ENCODE measurements around the gene PHLPP1.

PHLPP1 gene

GRCh38 chr18:62741118-62741566, 25.8 kb downstream of the PHLPP1 start:
- in situ Hi-C loops (cut with MboI; ENCODE audit: low pct_unique_long_range_greater_than_20kb, low sequenced_read_pairs, unreplicated experiment) = no loop called here
- DNase-seq (ENCODE audit: low spot score) = no peak
- TF ChIP-seq CTCF (IDR thresholded peaks at IDR 0.05; ENCODE audit: extremely low read depth, insufficient read depth, missing control alignments) = no peak

GRCh38 chr18:62741584-62741983, 26.2 kb downstream of the PHLPP1 start:
- no peak for DNase-seq (ENCODE audit: low spot score)
- in situ Hi-C loops (cut with MboI; ENCODE audit: low pct_unique_long_range_greater_than_20kb, low sequenced_read_pairs, unreplicated experiment) = no loop called here
- no peak for TF ChIP-seq CTCF (IDR thresholded peaks at IDR 0.05; ENCODE audit: extremely low read depth, insufficient read depth, missing control alignments)

- in situ Hi-C loops (cut with MboI; ENCODE audit: low pct_unique_long_range_greater_than_20kb, low sequenced_read_pairs, unreplicated experiment) = no loop called here
- DNase-seq (ENCODE audit: low spot score) = no peak
- no peak for TF ChIP-seq CTCF (IDR thresholded peaks at IDR 0.05; ENCODE audit: extremely low read depth, insufficient read depth, missing control alignments)
Observed at GRCh38 chr18:62744076-62744968, 29.0 kb downstream of the PHLPP1 start.

- in situ Hi-C loops (cut with MboI; ENCODE audit: low pct_unique_long_range_greater_than_20kb, low sequenced_read_pairs, unreplicated experiment) = no loop called here
- no peak for DNase-seq (ENCODE audit: low spot score)
- TF ChIP-seq CTCF (IDR thresholded peaks at IDR 0.05; ENCODE audit: extremely low read depth, insufficient read depth, missing control alignments) = no peak
Observed at GRCh38 chr18:62745089-62745751, 29.9 kb downstream of the PHLPP1 start.

GRCh38 chr18:62749389-62749788, 34.0 kb downstream of the PHLPP1 start:
- TF ChIP-seq CTCF (IDR thresholded peaks at IDR 0.05; ENCODE audit: extremely low read depth, insufficient read depth, missing control alignments) = no peak
- no peak for DNase-seq (ENCODE audit: low spot score)
- in situ Hi-C loops (cut with MboI; ENCODE audit: low pct_unique_long_range_greater_than_20kb, low sequenced_read_pairs, unreplicated experiment) = no loop called here

GRCh38 chr18:62751341-62751821, 36.0 kb downstream of the PHLPP1 start:
- in situ Hi-C loops (cut with MboI; ENCODE audit: low pct_unique_long_range_greater_than_20kb, low sequenced_read_pairs, unreplicated experiment) = no loop called here
- no peak for DNase-seq (ENCODE audit: low spot score)
- TF ChIP-seq CTCF (IDR thresholded peaks at IDR 0.05; ENCODE audit: extremely low read depth, insufficient read depth, missing control alignments) = no peak
